NCI-H2029 (cell line): ENCODE data around the gene RPH3AL.
A peak's percentile ranks its signal among the peaks of the same experiment; 100 is the strongest.

Experiments used
- DNase-seq: peaks from one replicate; lab custom pipeline; 2025; lab: John Stamatoyannopoulos, UW

Gene RPH3AL, protein sequence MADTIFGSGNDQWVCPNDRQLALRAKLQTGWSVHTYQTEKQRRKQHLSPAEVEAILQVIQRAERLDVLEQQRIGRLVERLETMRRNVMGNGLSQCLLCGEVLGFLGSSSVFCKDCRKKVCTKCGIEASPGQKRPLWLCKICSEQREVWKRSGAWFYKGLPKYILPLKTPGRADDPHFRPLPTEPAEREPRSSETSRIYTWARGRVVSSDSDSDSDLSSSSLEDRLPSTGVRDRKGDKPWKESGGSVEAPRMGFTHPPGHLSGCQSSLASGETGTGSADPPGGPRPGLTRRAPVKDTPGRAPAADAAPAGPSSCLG

DNA sequence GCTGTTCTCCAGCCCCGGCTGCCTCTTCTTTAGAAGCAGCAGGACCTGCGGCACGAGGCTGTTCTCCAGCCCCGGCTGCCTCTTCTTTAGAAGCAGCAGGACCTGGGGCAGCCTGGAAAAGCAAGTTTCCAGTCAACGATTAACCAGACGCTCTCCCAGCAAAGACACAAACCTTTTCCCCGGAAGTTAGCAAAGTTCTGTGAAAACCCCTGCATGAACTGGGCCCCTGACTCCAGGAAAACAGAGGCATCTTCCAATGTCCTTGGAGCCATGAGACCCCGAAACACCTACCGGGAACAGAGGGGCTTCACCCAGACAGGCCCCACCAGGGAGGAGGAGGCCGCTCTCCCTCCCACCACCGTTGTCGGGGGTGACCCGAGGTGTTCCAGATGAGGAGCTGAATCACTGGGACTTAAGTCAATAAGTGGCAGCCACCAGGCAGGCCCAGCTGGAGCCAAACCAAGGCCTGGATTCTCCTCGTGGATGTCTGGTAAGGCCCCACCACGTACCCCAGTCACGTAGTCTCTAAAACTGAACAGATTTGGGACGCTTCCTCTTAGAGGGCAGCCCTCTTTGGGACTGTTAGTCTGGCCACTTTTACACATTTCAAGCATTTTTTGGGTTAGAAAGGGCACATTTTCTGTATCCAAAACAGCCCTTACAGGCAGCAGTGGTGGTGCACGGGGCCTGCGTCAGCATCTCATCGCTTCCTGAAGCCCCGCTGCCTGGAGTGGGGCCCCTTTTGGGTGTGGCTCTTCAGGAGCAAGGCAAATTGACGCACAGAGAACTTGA is at the start of gene RPH3AL:
RPH3AL (minus strand) TSS at position 387 of the 792 bp plus-strand sequence. CDS start 25,264 bp downstream, outside the sequence.
- peak; percentile 64 for DNase-seq

DNA sequence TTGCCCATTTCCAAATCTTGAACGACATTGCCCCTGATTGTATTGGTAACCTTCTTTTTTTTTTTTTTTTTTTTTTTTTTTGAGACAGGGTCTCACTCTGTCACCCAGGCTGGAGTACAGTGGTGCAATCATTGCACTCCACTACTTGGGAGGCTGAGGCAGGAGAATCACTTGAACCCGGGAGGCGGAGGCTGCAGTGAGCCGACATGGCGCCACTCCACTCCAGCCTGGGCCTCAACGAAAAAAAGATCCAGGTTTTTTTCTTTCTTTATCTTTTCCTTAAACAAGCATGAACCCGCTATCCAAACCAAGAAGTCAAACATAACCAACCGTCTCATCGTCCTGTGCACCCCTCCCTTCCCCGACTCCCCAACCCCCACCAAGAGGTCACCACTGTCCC is 47.6 kb upstream of the RPH3AL start:
- no peak for DNase-seq

DNA sequence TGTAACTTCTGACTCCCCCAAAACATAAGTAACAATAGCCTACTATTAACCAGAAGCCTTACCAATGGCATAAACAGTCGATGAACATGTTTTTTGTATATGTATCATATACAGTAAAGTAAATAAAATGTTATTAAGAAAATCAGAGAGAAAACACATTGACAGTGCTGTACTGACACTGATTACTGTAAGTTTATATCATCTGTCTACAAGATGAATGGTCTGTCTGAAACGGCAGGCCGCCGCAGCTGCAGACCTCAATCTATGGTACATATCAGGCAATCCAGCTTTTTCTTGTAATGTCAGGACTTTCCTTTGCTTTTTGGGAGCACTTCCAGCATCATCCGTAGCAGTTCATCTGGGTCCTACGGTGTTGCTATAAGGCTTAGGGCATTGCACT is 44.2 kb upstream of the RPH3AL start:
- DNase-seq, result no peak

DNA sequence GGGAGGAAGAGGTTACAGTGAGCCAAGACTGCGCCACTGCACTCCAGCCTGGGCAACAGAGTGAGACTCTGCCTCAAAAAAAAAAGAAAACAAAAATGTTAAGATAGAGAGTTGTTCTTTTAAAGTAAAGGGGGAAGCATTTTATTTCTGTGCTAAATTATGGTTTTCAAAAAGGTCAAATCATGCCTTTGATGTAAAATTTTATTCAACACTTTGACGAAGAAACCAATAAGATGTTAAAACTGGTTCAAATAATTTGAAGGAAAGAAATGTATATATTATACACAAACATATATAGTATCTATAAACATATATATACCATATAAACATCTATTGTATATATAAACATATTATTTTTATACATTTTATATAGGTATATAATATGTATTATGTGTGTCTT is 43.4 kb upstream of the RPH3AL start:
- DNase-seq, result no peak

DNA sequence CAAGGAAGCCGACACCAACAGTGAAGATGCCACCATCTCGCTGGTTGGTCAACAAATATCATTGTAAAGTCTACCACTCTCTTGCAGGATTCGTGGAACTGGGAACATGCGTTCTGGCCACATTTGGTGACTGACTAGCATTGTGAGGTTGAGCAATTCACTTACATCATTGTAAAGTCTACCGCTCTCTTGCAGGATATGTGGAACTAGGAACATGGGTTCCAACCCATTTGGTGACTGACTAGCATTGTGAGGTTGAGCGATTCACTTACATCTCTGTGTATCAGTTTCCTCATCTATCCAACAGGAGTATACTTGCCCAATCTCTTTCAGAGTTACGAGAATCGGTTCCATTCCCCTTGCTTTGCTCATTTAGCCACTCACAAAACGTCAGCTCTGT is 42.6 kb upstream of the RPH3AL start:
- no peak for DNase-seq

DNA sequence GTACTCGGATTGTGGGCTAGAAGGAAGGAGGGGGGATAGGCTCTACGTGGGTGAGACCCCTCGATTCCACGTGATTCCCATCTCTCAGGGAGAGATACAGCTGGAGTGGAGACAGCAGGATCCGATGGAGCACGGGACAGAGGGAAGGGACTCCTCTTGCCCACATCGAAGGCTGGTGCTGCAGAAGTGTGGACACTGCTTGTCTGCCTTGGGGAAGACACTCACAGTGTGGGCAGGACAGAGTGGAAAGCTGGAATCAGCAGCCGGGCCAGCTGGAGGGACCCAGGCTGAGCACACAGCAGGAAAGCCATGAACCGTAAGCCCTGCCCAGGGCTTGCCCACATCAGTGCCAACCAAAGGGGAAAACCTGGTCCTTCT is 42.1 kb upstream of the RPH3AL start:
- no peak for DNase-seq

DNA sequence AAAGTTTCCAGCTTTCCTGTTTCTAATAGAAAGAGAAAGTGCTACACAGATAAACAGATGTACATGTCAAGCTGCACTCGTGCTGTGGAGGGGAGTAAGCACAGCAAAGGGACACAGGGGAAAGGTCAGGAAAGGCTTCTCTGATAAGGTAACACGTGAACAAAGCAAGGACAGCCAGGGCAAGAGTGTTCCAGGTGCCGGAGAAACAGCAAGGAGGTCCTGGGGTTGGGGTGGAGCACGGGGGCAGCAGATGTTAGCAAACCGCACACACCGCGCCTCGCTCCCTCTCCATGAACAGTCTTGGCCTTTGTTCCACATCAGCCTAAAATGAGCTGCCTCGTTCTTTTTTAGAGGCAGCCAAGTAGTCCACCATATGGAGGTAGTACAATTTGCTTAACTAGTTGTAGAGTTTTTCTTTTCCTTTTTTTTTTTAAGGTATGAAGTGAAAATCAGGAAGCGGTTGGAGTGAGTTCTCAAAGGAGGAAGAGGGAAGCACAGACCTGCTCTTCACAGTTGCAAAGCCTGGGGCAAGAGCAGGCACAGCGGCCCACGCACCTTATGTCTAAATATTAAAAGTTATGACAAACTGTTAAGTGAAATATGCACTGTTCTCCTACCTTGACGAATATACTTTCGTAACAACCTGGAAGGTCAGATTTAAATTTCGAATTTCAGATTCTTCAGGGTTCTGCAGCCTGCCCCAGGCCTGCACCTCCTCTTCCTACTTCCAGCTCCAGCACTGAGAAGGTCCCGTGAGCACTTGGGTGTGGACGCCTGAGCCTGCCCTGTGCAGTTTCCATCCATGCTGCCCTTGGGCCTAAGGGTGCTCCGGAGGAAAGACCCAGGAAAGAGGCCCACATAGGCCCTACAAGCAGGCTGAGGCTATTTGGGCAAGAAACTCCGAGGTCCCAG is 41.5 kb upstream of the RPH3AL start:
- no peak for DNase-seq

DNA sequence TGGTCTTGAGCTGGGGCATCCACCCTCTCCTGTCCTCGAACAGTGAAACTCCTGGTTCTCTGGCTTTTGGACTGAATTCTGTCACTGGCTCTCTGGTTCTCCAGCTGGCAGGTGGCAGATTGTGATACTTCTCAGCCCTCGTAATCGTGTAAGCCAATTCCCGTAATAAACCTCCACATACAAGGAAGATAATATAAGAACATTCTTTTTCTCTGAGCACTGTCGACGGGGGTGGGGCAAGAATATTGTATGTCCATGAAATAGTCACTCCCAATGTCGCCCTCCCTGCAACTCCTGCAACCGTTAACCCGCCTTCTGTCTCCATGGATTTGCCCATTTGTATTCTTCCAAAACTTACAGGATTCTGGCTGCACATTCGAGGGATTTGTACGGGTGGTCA is 39.2 kb upstream of the RPH3AL start:
- no peak for DNase-seq

DNA sequence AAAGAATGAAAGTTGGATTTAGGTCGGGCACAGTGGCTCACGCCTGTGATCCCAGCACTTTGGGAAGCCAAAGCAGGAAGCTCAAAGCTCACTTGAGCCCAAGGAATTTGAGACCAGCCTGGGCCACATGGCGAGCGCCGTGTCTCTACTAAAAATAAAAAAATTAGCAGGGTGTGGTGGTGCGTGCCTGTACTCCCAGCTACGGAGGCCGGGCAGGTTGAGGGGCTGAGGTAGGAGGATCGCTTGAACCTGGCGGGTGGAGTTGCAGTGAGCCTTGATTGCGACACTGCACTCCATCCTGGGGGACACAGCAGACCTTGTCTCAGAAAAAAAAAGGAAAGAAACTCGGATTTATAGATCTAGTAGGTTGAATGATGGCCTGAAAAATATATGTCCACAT is 37.4 kb upstream of the RPH3AL start:
- DNase-seq, result no peak

DNA sequence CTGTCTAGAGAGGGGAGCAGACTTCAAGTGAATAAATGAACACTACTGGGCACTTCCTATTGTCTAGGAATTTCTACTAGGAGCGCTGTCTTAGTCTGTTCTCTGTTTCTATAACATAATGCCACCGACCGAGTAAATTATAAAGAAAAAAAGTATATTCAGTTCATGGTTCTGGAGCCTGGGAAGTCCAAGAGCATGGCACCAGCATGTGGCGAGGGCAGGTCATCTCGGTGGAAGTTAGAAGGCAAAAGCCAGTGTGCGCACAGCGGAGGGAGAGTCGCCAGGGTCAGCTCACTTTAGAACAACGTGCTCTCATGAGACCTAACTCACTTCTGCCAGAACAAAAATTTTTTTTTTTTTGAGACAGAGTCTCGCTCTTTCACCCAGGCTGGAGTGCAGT is 35.5 kb upstream of the RPH3AL start:
- no peak for DNase-seq

DNA sequence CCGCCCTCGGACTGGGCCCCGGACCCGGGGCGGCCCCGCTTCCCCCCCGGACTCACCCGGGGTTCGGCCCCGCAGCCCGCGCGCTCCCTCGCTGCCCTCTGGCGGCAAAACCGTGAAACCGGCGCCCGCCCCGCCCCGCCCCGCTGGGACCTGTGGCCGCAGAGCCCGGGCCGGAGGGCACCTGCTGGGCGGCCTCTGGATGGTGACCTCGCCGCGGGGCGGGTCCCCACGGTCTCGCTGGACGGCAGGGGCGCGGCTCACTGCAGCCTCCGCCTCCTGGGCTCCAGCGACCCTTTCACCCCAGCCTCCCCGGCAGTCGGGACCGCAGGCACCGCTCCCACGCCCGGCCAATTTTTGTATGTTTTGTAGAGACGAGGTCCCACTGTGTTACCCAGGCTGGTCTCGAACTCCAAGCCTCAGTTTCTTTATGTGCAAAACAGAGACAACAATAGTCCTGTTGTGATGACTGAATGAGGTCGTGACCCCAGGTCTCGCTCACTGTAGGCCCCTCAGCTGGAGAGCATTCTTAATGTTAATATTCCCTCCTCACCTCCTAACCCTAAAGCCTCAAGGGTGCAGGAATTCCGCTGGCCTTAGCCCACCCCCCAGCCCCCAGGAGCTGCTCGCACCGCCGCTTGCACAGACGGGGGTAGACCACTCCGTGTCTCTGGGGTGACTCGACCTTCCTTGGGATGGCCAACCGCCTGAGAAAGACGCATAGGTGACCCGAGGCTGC is 33.7 kb upstream of the RPH3AL start:
- no peak for DNase-seq

DNA sequence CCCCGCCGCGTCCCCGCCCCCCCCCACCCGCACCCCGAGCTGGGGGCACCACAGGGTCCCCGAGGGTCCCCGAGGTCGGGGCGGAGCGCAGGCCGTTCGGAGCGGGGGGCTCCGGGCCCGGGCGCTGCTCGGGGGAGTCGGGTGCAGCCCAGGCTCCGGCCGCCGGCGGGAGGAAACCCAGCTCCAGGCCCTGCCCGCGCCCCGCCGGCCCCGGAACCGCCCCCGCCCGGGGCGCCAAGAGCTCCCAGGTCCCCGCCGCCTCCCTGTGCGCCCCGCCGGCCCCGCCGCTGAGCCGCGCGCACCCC is 33.2 kb upstream of the RPH3AL start:
- DNase-seq, result no peak

DNA sequence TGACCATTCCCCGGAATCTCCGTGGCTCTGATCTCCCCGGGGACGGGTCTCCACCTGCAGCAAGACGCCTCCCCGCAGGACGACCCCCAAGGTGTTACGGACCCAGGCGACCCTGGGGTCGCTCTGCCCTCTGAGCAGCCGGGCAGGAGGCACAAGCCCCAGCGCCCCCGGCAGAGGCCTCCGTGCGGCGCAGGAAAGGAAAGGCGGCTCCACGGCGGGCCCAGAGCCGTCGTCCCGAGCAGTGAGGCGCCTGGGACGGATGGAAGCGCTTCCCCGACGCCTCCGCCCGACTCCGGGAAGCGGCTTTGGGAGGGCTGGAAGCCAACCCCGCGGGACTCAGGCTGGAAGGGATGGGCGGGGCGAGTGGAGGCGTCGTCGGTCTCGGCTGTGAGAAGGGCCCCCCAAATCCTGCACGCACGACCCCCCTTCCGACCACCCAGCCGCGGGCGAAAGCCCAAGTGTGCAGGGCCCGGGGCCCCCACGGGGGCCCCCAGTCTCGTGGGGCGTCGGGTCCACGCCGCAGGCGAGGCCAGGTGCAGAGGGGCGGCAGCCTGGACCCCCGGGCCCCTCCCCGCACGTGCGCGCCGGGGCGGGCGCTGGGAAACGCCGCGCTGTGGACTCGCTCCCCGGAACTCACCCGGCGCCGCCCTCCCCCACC is 32.7 kb upstream of the RPH3AL start:
- DNase-seq, result peak; percentile 10

DNA sequence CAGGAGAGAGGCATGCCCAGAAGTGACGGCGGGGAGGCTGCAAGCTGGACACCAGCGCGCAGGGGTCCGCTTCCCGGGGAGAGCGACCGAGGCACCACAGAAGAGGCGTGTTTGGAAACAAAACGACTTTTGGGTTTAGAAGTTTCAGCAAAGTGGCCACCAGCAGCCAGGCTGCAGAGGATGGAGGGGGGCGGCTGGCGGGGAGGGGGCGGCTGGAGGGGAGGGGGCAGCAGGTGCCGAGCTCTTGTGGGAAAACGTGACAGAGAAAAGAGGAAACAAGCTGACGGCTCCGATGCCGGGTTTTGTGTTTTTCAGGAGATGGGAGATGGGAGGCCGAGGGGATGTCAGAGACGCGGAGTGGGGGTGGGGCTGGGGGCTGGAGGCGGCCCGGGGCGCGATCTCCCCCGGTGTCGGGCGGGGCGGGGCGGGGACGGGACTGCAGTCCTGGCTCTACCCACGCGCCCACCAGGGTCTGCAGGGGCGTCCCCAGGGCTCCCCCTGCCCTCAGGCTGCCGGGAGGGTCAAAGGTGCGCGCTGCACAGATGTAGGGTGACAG is 32.1 kb upstream of the RPH3AL start:
- DNase-seq, result no peak

DNA sequence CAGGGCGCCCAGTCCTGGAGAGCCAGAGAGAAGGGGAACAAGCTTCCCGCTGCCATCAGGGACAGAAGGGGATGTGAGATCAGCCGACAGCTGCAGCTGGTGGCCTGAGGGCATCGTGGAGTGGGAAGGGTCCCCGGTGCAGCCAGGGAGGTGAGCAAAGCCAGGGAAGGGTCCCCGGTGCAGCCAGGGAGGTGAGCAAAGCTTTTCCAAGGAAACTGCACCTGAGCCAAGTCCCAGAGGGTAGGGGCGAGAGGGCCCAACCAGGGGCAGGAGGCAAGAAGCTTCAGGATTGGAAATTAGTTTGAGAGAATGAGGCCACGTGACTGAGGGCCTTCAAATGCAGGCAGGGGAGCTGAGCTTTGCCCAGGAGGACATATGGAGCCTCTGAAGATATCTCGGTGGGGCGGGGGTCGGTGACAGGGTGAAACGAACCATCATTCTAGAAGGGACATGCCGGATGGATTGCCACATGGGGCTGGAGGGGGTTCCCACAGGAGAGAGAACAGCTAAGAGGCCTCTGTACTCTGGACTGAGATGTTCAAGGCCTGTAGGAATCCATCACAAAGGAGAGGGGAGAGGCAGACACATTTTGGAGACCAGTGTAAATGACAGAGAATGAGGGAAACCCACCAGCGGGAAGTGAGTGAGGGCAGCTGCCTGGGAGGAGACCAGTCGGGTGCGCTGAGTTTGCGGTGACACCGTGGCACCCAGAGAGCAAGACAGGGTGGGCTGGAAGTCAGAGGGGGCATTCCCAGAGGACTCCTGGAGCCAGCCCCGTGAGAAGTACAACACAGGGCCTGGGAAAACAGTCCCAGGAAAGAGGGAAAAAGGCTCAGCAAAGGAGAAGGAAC is 31.4 kb upstream of the RPH3AL start:
- no peak for DNase-seq

DNA sequence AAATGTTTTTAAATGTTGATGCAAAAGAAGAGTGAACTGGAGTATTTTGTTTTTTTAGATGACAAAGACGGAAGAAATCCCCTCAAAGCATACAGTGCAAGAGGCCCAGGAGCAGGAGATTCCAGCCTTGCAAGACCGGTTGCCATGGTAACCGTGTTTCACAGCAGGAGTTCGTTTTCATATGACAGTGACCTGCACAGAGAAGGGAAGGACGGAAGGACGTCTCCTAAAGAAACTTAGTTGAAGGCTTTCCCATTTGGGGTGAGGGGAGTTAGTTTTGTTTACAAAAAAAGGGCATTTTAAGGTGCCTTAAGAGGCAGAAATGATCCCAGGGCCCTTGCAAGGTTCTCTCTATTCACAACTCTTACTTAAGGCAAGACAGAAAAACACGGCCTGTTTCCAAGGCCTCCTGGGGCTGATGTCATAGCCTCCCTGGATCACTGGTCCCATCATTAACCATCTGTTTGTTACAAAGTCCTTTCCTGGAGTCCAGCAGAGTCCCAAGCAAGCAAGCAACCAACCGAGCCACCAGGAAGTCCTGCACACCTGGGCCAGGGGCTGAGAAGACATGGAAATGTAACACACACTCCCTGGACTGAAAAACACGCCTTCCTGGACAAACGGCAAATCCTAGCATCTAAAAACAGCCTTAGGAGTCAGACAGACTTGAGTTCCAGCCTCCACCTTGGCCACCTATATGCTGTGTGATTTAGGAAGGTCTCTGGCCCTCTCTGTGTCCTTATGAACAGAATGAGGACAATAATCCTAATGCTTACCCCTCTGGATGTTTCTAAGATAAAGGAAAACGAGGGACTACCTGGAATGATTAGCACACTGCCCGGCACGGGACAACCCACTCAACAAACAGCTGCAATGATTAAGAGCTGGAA is 30.3 kb upstream of the RPH3AL start:
- DNase-seq, result no peak

DNA sequence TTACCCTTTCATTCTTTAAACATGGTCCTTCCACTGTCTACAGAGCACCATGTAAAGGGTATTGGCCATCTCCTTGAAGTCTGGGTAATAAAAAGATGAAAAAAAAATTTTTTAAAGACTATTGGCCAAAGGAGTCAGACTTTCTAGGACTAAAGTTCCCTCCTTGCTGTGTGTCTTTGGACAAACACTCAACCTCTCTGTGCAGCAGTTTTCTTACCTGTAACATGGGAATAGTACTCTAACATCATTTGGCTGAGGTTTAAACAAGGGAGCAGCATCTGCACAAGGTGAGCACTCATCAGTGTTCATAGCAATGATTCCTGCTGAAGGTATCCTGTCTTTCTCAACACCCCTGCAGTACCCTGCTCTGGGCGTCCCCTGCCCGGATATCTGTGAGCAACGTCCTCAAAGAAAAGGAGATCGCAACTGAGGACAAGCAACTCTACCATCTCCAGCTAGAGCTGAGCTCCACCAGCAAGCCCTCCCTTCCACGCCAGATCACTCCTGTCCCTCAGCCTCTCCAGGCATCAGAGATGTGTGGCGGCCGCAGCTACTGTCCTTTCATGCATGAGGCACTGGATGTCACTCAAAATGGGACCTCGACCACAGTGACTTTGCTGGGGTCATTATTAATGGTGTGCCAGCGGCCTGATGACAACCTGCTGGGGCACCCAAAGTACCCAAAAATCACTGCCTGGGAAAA is 29.5 kb upstream of the RPH3AL start:
- no peak for DNase-seq

DNA sequence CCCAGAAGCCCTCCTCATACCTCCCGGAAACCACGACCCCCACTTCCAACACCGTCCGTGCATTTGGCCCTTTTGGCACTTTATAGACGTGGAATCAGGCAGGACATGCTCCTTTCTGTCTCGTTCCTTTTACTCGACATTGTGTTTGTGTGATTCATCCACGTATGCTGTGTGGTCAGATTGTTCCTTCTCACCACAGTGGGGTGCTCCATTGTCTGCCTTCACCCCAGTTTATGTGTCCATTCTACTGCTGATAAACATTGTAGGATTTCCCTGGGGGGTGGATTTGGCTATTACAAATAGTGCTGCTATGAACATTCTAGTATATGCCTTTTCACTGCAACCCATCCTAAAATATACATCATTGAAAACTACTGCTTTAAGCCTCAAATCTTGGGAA is 28.9 kb upstream of the RPH3AL start:
- DNase-seq, result no peak
